ENCODE data around the gene MAST3.

DNA sequence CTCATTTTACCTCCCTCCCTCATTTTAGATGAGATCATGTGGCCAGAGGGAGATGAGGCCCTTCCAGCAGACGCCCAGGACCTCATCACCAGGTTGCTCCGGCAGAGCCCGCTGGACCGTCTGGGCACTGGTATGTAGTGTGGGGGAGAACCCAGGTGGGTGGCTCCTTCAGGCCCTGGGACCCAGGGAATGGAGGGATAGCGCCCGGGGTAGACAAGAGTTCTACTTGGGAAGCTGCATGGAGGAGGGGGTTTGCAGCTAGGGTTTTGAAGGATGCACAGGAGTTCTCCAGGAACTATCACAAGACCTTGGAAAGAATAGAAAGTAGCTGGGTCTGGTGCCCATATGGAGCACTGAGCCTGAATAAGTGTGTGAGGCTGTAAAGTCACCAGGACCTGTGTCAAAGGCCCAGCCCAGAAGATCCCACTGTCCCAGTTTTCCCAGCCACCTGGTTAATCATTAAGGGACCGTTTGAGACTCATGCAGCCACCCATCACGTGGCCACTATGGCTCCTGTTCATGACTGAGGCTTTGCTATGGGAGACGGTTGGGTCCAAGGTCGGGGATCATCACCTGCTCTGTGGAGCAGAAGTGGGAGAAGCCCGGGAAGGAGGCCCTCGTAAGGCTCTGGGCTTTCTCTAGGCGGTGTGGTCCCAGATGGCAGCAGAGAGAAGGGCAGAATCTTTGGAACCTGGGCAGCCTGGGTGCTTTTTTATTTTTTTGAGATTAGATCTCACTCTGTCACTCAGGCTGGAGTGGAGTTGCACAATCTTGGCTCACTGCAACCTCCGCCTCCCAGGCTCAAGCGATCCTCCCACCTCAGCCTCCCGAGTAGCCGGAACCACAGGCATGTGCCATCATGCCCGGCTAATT lies 38.4 kb downstream of the MAST3 start:
- TF ChIP-seq, protein P1, sequence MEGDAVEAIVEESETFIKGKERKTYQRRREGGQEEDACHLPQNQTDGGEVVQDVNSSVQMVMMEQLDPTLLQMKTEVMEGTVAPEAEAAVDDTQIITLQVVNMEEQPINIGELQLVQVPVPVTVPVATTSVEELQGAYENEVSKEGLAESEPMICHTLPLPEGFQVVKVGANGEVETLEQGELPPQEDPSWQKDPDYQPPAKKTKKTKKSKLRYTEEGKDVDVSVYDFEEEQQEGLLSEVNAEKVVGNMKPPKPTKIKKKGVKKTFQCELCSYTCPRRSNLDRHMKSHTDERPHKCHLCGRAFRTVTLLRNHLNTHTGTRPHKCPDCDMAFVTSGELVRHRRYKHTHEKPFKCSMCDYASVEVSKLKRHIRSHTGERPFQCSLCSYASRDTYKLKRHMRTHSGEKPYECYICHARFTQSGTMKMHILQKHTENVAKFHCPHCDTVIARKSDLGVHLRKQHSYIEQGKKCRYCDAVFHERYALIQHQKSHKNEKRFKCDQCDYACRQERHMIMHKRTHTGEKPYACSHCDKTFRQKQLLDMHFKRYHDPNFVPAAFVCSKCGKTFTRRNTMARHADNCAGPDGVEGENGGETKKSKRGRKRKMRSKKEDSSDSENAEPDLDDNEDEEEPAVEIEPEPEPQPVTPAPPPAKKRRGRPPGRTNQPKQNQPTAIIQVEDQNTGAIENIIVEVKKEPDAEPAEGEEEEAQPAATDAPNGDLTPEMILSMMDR (IDR thresholded peaks at IDR 0.05), result no peak
- no peak for TF ChIP-seq POLR2A (IDR thresholded peaks at IDR 0.05)

Measured in prostate gland (tissue), 2 donors.